HL-60/S4 treated with retinoic acid at 250 ng/mL for 4 days and 3 days (cell line): ENCODE data around the gene RBM20.

Experiments used
- in situ Hi-C: fragments of 300-500 bp; cut with MboI; formaldehyde crosslinking; loops from 2 replicates; pipeline ENCODE4 v1.7.0; 2022; ENCODE audit warnings: low sequenced_read_pairs

RBM20 gene

GRCh38 chr10:110778211-110778610, 134.1 kb downstream of the RBM20 start:
- in situ Hi-C loops = no loop called here

DNA sequence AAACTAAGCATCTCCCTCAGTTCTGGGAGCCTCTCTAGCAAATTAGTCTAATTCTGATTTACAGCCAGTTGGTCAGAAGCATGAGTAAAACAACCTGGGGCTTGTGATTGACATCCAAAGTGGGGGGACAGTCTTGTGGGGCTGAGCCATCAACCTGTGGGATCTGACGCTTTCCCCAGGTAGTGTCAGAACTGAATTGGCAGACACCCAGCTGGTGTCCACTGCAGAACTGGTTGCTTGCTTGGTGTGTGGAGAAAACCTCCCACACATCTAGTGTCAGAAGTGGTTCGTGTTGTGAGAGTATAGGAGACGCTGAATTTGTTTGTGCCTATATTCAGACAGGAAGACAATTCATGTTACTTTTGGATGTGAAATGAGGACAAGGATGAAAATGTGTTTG, 135.4 kb downstream of the RBM20 start:
- in situ Hi-C loops = no loop called here

GRCh38 chr10:110780704-110781103, 136.6 kb downstream of the RBM20 start:
- in situ Hi-C loops = no loop called here

- in situ Hi-C loops = no loop called here
Measured at GRCh38 chr10:110781139-110781538, 137.0 kb downstream of the RBM20 start.

DNA sequence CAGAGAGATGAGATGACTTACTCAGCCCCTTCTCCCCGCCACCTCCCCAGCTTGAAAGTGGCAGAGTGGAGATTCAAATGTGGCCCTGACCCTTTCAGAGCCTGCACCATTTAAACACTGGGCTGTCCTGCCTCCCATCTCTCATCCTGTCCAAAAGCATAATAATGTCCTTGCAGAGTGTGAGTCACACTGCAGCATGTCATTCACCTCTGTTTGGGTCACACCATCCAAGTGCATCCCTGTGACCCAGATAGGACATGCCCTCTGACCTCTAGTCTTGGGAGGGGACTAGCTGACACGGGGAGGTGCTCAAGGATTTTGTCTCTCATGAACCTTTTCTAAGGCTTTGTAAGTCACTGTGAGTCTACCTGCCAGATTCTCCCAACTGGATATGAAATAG, 138.5 kb downstream of the RBM20 start:
- in situ Hi-C loops = no loop called here

- in situ Hi-C loops = no loop called here
Measured at GRCh38 chr10:110783509-110784107, 139.5 kb downstream of the RBM20 start.

GRCh38 chr10:110784198-110784597, 140.1 kb downstream of the RBM20 start:
- in situ Hi-C loops = no loop called here

DNA sequence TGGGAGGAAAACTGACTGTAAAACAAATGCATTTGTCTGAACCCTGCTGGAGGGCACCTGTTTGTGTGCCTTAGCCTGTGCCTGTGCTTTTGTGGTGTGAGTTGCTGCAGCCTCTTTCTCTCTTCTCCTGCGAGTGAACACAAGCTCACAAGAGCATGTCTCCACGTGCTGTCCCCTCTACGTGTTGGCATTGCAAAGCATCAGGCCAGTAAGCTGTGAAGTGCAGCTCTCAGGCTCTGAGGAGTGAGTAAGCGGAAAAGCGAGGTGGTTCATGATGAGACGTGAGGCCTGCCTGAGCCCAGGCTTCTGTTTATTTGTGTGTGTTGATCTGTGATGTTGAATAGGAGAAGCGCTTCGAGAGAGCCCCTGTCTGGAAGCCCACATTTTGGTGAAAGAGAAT, 142.0 kb downstream of the RBM20 start:
- in situ Hi-C loops = no loop called here

GRCh38 chr10:110788620-110789385, 144.7 kb downstream of the RBM20 start:
- in situ Hi-C loops = no loop called here

DNA sequence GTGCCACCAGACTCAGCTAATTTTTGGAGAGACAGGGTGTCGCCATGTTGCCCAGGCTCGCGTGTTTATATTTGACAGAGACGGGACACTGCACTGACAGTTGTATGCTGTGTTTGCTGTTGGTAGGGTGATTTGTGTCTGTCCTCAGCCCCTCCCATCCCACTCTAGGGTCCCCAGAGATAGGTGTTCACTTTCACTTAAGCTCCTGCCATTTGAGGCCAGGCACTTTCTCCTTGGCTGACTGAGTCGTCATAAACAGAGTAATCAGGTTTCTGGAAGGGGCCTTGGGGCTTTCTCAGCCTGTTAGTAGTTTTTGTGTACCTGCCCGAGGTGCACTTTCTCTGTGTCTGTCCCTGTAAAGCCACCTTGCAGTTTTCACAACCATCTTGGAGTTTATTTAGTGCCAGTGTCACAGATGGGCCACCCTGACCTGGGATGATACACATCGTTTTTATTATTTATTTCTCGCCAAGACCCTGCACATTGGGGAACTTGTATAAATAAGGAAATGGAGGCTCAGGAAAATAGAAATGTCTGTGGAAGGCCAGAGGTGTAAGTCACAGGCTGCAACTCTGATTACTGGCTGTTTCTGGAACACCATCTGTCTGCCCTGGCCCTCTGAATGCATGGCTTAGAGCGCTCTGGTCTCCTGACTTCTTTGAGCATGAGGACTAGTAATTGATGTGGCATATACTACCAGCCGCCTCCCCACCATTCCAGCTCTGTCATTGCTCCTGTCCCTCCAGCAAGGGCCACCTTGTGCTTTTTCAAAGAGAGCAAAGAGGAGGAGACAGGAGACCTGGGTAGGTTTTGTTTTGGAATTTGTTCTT, 145.7 kb downstream of the RBM20 start:
- in situ Hi-C loops = no loop called here

- in situ Hi-C loops = no loop called here
Measured at GRCh38 chr10:110790913-110791506, 146.9 kb downstream of the RBM20 start.

- in situ Hi-C loops = no loop called here
Measured at GRCh38 chr10:110791541-110792073, 147.5 kb downstream of the RBM20 start.

- in situ Hi-C loops = no loop called here
Measured at GRCh38 chr10:110792476-110793125, 148.5 kb downstream of the RBM20 start.

DNA sequence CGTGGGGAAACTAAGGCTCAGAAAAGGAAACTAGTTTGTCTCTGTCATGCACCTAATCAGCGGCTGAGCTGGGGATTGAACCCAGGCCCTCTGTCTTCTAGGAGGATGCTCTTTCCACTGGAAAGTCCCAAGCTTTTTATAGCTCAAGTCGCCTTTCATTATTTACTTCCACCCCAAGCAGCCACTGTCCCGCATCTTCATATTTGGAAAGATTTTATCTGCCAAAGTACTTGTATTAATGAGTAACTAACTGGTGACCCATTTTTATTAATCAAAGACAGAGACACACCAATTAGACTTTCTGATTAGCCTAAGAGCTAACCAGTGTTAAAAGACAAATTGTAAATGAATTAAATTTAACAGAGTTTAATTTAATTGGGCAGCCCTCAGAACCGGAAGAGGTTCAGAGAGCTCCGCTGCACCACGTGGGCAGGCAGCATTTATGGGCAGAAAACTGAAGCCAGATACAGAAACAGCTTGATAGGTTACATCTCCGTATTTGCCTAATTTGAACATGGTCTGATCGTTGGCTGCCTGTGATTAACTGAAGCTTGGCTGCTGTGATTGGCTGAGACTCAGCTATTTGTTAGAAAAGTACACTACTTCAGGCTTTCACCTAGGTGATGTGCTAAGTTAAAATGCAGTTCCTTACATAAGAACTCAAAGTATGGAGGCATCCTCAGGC, 149.1 kb downstream of the RBM20 start:
- in situ Hi-C loops = no loop called here

DNA sequence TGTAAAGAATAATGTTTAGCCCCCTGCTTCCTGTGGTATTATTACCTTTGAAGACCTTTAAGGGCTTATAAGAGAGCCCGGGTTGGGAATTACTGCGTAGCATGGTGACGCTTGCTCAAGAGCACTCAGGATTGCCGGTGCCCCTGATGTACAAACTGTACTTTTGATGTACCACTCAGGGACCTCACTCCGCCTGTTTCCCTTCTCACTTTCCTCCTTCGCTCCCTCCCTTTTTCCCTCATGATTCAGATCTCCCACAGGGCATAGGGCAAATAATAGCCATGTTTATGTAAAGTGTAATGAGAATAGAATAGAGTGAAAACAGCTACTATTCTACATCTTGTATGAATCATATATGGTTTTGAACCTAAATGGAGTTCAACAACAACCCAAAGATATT, 149.8 kb downstream of the RBM20 start:
- in situ Hi-C loops = no loop called here

- in situ Hi-C loops = no loop called here
Measured at GRCh38 chr10:110794808-110795207, 150.7 kb downstream of the RBM20 start.

DNA sequence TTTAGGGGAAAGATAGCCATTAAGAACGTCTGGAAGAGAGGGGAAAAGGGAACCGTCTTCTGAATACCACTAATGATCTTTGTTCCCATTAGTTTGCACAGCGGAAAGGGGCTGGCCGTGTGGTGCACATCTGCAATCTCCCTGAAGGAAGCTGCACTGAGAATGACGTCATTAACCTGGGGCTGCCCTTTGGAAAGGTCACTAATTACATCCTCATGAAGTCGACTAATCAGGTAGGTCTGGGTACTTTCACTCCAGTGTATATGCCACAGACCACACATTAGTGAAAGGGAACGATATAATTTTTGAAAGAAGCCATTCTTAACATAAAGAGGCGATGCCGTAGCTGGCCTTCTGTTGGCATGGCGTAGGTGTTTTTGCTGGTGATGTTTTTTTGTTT, 153.3 kb downstream of the RBM20 start:
- in situ Hi-C loops = no loop called here

- in situ Hi-C loops = no loop called here
Measured at GRCh38 chr10:110798340-110798739, 154.2 kb downstream of the RBM20 start.

DNA sequence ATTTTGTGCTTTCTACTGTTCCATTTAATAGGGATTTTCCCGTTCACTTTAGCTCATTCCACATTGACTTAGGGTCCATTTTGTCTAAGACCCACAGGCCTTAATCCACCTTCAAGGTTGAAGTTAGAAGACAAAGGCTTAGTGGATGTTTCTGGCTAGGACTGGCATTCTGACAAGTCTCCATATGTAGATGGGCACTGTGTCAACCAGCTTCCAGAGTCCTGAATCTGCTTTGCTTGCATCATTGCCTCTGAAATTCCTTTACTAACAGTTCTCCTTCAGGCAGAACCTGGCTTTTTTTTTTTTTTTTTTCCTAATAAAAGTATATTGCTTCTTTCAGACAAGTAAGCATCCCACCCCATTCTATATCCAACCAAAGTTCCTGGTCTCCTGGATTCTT, 158.0 kb downstream of the RBM20 start:
- in situ Hi-C loops = no loop called here
